ENCODE measurements around the gene C1D. TPM values are rescaled to one million over a fixed set of nuclear protein-coding genes. Genes with fewer than 3 reads are reported as not detected.
"Not testable (repeated sequence)": the region's sequence is repeated elsewhere in the genome, so short reads cannot be mapped to it uniquely, and the experiment has no call there.

Gene C1D, protein sequence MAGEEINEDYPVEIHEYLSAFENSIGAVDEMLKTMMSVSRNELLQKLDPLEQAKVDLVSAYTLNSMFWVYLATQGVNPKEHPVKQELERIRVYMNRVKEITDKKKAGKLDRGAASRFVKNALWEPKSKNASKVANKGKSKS
- 18.5 TPM for total RNA-seq
- long read RNA-seq, transcript C1D-204 (5 exons, 736 nt), result major isoform, 6 of 18 reads
- long read RNA-seq, partial matches to known transcripts, result 1 of 18 reads
- long read RNA-seq, other reads (novel, unspliced or antisense), result 9 of 18 reads

DNA sequence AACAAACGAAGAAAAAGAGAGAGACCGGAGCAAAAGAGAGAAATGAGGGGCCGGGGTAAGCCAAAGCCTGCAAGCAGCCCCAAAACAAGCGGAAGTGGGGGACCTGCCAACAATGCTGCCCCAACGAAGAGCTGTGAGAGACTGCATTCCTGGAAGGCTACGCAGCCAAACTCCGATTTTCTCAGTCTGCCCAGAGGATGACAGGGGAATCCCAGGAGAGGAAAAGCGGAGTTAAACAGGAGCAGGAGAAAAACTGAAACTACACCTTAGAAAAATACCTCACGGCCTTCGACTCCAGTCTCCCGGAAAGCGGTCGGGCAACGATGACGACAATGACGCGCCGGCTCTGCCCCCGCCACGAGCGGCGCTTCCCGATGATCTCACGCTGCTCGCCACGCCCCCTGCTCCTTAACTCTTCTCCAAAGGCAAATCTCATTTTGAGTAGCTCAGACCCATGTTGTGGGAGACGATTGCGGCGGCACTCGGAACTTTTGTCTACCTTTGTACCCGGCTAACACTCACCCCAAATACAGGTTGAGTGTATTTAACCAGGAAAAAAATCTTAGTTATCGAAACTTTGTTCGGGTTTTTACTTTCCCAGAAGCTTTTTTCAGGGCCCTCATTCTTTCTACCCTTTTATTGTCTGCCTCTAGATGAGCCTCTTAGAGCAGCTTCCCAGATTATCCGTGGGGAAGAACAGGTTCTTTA lies at the start of gene C1D:
Gene C1D (minus strand): TSS at position 325 of the 708 bp plus-strand sequence. CDS start 15,694 bp downstream, outside the sequence.
- DNase-seq, result peak; percentile 97
- peak; percentile 100 for ATAC-seq
- intact Hi-C loops (cut with micrococcal nuclease), result no loop called here

DNA sequence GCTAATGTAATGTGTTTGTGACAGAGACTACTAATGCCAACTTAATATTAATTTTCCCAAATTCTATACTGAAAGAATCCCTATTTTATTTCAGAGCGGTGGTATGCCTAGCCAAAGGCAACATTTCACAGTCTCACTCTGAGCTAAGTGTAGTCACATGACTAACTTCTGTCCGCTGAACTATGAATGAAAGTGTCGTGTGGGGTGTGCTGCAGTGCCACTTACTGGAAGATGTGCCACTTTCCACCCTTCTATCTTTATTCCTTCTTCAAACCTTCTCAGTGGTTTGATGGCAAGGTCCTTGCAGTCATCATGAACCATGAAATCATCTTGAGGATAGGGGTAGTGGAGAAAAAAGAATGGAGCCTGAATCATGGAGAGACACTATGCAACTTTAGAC lies 47.3 kb upstream of the C1D start:
- ATAC-seq, result no peak
- intact Hi-C loops (cut with micrococcal nuclease), result no loop called here

DNA sequence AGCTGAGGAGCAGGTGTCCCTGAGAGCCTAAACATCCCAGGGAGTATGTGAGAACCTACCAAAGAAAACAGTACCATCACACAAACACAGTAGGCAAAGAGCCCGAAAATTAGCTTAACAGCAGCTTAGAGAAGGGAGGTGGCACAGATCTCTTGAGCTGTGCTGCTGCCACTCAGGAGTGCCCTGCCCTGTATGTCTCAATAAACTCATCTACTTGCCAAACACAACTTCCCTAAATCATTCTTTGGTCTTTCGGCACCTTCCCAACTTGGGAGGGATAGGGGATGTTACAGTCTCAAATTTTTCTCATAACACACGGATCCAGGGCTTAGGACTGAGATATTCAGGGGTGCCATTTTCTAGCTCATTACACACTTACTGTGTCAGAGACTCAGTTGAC lies 45.3 kb upstream of the C1D start:
- ATAC-seq (no peak), DNase-seq (no peak)
- intact Hi-C loops (cut with micrococcal nuclease), result no loop called here

More for the DNA sequence above, 47.3 kb upstream of the C1D start:
- no peak for DNase-seq

DNA sequence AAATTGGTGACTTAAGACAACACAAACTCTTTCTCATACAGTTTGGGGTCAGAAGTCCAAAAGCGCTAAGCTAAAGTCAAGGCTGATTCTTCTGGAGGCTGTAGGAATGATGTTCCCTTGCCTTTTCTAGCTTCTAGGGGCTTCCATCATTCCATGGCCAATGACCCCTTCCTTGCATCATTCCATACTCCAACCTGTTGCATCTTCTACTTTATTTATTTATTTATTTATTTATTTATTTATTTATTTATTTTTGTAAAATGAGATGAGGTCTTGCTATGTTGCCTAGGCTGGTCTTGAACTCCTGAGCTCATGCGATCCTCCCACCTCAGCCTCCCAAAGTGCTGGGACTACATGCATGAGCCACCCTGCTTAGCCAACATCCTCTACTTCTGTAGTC lies 44.7 kb upstream of the C1D start:
- intact Hi-C loops (cut with micrococcal nuclease), result no loop called here
- no peak for ATAC-seq
- no peak for DNase-seq

DNA sequence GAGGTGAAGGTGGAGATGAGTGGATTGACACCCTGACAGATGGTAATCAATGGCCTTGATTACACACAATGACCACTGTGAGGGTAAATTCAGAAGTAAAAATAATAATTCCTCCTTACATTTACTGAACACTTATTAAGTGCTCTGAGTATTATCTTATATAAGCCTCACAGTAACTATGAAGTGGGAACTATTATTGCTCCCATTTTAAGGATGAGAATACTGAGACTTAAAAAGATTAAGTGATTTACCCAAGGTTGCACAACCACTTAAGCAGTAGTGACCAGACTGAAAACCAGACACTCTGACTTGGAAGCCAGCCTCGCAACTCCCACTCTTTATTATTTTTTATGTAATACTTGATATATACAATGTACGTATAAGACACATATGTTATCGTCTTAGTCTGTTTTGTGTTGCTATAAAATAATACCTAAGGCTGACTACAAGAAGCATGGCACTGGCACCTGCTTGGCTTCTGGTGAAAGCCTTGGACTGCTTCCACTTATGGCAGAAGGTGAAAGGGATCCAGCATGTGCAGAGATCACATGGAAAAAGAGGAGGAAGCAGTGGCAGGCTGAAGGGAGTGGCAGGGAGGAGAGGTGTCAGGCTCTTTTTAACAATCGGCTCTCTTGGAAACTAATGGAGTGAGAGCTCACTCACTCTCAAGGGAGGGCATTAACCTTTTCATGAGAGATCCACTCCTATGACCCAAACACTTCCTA lies 41.5 kb upstream of the C1D start:
- DNase-seq (no peak), ATAC-seq (no peak)
- intact Hi-C loops (cut with micrococcal nuclease), result no loop called here

DNA sequence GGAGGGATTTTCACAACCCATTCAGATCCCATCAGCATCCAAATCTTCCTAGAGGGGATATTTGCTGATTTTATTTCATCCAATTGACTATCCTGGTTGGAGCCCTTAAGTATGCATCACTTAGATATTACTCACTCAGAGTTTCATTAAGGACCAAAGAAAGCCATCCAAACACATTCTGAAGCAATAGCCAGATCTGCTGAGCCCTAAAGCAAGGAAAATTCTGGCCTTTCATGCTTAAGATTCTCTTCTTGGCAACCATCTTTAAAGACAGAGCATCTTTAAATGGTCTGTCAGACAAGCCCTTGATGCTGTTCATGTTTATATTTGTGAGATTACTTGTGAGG lies 40.9 kb upstream of the C1D start:
- intact Hi-C loops (cut with micrococcal nuclease), result no loop called here
- ATAC-seq (no peak), DNase-seq (no peak)

DNA sequence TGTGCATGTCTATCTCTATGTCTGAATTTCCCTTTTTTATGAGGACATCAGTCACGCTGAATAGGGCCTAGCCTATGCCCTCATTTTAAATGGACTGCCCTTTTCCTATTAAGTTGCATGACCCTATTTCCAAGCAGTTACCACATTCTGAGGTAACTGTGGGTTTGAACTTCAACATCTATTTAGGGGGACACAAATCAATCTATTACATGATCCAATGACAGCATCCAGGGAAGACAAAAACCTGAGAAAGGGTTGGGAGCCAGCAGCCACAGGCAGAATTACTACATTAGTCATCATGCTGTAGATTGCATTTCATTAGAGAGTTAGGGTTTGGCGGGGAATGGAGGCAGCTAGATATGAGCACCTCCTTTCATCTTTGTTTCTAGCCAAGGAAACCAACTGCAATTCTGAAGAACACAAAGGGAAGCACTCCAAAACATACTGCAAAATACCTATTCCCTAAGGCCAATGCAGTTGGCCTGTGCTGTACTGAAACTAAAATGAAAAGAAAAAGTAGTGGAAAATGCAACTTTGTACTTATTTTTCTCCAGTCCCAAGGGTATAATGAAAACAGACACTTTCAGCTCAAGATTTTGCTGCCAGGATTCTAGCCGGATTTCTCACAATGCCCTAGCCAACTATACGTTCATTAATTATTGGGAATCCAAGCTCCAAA lies 40.4 kb upstream of the C1D start:
- intact Hi-C loops (cut with micrococcal nuclease), result no loop called here
- no peak for ATAC-seq
- no peak for DNase-seq

DNA sequence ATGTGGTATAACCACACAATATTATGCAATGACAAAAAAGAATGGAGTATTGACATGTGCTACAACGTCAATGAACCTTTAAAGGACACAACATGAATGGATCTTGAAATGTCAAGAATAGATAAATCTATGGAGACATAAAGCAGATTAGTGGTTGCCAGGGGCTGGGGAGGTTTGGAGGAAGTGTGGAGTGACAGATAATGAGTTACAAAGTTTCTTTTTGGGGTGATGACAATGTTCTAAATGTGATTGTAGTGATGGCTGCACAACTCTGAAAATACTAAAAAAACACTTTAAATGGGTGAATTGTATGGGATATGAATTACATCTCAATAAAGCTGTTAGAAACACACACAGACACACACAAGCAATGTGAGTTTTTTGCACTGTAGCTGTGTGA lies 37.4 kb upstream of the C1D start:
- intact Hi-C loops (cut with micrococcal nuclease), result no loop called here
- DNase-seq (no peak), ATAC-seq (no peak)

DNA sequence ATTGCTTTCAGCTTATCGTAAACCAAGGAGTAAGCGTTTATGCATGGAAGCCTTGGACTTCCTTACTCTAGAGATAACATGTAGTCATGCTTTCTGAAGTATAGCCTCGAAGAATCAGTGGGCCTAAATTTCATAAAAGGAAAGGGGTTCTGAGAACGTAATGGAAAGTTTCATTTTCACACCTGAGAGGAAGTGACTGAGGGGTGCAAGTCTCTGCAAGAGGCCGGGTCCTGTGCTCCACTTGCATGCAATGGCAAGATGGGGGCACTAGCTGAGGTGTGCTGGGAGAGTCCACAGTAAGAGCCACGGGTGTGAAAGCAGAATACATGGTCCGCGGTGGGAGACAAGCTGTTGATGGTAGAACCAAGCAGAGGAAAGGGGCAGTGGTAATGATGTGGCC lies 36.5 kb upstream of the C1D start:
- DNase-seq (no peak), ATAC-seq (no peak)
- intact Hi-C loops (cut with micrococcal nuclease), result no loop called here

DNA sequence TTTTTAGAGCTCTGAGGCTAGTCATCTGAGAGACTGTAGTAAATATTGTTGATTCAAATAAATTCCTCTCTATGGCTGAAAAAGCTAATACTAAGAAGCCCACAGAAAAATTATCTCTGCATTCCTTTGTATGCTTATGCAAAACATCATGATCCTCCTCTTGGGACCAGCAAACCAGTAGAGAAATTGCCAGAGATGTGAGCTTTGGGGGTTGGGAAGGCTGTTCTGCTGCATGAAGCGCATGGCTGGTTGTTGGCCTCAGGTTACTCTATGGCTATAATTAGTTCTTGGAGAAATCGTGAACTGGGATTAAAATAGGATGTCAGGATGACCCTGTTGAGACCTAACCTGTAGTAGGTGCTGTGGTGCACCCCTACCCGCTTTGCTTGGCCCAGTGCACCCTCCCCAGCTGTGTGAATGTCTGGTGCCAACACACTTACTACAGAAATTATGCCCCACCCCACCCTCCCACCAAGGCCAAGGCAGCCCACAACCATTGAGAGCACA lies 35.5 kb upstream of the C1D start:
- intact Hi-C loops (cut with micrococcal nuclease), result no loop called here
- ATAC-seq, result peak; percentile 30
- DNase-seq, result no peak

DNA sequence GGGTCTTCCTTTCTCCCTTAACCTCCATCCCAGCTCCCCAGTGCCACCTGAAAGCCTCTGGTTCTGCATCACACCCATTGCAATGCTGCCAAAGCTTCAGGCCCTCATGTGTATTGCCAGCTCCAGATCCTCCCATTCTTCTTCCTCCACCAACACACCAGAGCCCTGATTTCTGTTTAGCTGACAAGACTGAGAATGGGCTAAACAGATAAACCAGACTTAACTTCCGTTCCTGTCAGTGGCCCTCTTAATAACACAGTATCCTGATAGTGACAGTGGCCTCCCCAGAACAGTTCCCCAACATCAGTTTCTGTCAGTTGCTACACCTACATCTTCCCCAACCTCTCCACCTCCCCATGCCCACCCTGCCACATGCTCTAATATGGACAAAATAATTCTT lies 31.3 kb upstream of the C1D start:
- intact Hi-C loops (cut with micrococcal nuclease), result no loop called here
- ATAC-seq, result no peak
- DNase-seq, result no peak

DNA sequence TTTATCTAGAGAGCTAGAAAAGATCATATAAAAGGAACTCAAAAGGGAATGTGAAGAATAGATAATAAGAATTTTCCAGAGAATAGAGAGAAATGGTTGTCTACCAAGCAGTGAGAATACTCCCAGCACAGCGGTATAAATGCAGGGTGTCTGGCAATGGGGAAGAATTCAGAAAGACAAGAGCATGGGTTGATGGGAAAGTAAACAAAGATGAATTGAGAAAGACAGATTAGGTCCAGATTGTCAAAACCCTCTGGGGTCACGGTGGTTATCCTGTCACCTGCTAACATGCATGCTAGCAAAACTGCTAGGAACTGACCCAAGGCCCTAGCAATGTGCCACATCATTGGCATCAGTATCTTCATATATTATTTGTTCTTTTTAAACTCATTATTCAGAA lies 30.8 kb upstream of the C1D start:
- ATAC-seq (no peak), DNase-seq (no peak)
- intact Hi-C loops (cut with micrococcal nuclease), result no loop called here

DNA sequence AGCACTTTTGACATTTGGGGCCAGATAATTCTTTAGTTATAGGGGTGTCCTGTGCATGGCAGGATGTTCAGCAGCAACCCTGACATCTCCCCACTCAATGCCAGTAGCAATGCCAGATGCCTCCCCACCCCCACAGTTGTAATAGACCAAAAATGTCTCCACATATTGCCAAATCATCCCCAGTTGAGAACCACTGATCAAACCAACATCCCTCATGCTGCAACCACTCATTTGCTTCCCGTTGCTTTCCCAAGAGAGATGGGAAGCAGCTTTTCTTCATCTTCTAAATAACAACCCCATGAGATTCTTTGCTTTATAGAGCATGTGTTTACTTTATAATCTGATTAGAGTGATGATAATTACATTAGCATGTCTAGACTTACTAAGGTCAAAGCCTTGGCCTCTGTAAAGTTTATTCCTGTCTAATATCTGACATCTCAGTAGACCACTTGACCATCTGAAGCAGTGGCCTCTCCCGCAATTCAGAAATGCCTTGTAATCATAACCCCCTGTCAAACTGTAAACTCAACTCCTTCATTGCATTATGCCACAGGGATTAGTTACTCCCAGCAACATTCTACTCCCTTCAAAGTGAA lies 28.7 kb upstream of the C1D start:
- ATAC-seq (no peak), DNase-seq (no peak)
- intact Hi-C loops (cut with micrococcal nuclease), result no loop called here

DNA sequence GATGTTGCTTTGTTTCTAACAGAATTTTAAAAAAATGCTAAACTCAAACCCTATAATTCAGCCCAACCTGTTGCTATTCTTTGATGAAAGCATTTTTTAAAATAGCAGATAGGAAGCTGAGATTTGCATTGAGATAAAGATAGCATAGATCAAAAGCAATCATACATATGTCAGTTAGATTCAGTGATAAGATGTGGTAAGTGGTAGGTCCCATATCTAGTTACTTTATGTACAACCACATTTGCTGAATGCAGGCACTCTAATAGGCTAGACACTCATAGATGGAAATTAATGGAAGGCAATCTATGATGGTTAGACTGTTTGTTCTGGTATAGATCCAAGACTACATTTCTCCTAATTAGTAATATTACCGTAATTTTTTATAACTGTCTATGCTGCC lies 27.2 kb upstream of the C1D start:
- DNase-seq (no peak), ATAC-seq (no peak)
- intact Hi-C loops (cut with micrococcal nuclease), result no loop called here

DNA sequence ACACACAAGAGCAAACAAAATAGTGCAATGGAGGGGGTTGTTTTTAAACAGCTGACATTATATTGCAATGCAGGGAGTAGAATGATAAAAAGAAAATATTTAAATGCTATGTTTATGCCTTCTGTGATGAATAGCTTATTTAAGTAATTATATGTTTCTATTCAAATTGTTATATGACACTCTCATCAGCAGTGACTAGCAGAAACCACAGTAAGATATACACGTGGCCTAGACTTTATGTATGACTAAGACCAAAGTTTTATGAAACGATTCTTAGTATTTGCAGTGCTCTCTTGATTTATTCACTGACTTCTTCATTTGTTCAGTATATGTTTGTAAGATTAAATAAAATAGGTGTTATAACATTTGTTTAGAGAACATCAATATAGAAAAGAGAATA lies 26.1 kb upstream of the C1D start:
- intact Hi-C loops (cut with micrococcal nuclease), result no loop called here
- DNase-seq, result no peak
- ATAC-seq, result no peak

DNA sequence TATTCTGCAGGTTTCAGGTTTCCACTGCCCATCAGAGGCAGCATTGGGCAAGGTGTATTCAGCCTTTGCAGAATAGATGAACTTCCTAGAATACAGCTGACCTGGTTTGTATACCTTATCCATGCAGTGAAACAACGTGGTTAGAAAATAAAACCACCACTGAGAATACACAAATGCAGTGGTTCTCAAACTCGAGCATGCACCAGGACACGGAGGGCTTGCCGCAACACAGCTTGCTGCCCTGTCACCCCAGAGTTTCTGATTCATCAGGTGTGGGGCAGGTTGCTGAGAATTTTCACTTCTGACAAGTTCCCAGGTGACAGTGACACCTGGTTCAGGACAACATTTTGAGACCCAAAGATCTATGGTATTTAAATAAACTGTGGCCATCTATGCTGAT lies 23.4 kb upstream of the C1D start:
- intact Hi-C loops (cut with micrococcal nuclease), result no loop called here
- ATAC-seq, result no peak
- DNase-seq, result no peak

DNA sequence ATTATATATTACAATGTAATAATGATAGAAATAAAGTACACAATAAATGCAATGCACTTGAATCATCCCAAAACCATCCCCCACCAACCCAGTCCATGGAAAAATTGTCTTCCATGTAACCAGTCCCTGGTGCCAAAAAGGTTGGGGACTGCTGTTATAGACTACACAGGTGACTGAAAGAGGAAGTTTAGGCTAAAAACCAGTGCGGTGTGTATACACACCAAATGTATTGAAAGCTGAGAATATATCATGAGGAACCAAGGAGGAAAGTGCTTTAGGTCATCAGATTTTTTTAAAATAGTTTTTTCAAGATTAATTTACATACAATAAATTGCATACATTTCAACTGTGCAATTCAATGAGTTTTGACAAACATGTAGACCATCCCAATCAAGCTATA lies 20.5 kb upstream of the C1D start:
- intact Hi-C loops (cut with micrococcal nuclease), result no loop called here
- no peak for DNase-seq
- no peak for ATAC-seq

DNA sequence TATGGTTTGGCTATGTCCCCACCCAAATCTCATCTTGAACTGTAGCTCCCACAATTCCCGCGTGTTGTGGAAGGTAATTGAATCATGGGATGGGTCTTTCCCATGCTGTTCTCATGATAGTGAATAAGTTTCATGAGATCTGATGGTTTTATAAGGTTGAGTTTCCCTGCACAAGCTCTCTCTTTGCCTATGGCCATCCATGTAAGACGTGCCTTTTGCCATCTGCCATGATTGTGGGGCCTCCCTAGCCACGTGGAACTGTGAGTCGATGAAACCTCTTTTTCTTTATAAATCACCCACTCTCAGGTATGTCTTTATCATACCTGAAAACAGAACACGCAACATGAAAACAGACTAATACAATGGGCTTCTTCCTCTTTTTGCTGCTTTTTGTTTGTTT lies 11.2 kb upstream of the C1D start:
- intact Hi-C loops (cut with micrococcal nuclease), result no loop called here

DNA sequence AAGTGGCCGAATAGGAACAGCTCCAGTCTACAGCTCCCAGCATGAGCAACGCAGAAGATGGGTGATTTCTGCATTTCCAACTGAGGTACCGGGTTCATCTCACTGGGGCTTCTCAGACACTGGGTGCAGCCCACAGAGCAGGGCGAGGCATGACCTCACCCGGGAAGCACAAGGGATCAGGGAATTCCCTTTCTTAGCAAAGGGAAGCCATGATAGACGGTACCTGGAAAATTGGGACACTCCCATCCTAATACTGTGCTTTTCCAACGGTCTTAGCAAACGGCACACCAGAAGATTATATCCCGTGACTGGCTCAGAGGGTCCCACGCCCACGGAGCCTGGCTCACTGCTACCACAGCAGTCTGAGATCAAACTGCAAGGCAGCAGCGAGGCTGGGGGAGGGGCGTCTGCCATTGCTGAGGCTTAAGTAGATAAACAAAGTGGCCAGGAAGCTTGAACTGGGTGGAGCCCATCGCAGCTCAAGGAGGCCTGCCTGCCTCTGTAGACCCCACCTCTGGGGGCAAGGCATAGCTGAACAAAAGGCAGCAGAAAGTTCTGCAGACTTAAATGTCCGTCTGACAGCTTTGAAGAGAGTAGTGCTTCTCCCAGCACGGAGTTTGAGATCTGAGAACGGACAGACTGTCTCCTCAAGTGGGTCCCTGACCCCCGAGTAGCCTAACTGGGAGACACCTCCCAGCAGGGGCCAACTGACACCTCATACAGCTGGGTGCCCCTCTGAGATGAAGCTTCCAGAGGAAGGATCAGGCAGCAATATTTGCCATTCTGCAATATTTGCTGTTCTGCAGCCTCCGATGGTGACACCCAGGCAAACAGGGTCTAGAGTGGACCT lies 1.2 kb upstream of the C1D start:
- peak; percentile 34 for DNase-seq
- intact Hi-C loops (cut with micrococcal nuclease); ATAC-seq: not testable (repeated sequence)

More for the DNA sequence above, 11.2 kb upstream of the C1D start:
- no peak for DNase-seq
- no peak for ATAC-seq
